ENCODE measurements around the gene SIX2.

DNA sequence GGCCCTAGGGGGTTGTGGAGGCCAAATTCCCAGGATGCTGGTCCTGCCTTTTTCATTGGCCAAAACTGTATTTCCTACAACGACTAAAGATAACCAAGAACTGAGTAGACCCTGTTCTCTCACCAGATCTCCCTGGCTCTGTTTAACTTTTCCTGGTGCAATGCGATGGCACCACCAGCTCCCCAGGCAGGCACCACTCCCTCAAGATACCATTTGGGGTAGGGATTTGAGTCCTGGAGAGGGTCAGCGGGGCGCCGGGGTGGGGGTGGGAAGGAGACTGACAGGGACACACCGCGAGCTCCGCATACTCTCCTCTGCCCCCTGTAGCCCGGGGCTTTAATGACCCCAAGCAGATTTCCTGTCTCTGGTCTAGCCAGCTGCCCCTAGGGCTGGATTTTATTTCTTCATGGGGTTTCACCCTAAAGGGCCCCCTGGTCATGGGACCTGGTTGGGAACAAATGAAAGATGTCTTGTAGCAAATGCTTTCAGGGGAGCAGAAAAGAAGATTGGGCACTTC, 7.3 kb downstream of the SIX2 start:
- TF ChIP-seq, protein P1, sequence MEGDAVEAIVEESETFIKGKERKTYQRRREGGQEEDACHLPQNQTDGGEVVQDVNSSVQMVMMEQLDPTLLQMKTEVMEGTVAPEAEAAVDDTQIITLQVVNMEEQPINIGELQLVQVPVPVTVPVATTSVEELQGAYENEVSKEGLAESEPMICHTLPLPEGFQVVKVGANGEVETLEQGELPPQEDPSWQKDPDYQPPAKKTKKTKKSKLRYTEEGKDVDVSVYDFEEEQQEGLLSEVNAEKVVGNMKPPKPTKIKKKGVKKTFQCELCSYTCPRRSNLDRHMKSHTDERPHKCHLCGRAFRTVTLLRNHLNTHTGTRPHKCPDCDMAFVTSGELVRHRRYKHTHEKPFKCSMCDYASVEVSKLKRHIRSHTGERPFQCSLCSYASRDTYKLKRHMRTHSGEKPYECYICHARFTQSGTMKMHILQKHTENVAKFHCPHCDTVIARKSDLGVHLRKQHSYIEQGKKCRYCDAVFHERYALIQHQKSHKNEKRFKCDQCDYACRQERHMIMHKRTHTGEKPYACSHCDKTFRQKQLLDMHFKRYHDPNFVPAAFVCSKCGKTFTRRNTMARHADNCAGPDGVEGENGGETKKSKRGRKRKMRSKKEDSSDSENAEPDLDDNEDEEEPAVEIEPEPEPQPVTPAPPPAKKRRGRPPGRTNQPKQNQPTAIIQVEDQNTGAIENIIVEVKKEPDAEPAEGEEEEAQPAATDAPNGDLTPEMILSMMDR (IDR thresholded peaks at IDR 0.05), result no peak
- TF ChIP-seq EZH2 (IDR thresholded peaks at IDR 0.05; ENCODE audit: borderline replicate concordance, insufficient read depth, low read depth, low read length, poor library complexity, severe bottlenecking), result no peak
